A204.1 (cell line): Measurements from ENCODE around the gene WDR88.
"Not testable (repeated sequence)": the region's sequence is repeated elsewhere in the genome, so short reads cannot be mapped to it uniquely, and the experiment has no call there.

Source experiments
- FAIRE-seq: peaks from 2 replicates; lab custom pipeline; 2012; peaks lifted over from hg19 to GRCh38; lab: Jason Lieb, UNC

The WDR88 gene

GRCh38 chr19:33212436-33213172 lies 80.7 kb downstream of the WDR88 start:
- FAIRE-seq = no peak

GRCh38 chr19:33214596-33214995 lies 82.7 kb downstream of the WDR88 start:
- no peak for FAIRE-seq

GRCh38 chr19:33215438-33216197 lies 83.7 kb downstream of the WDR88 start:
- FAIRE-seq = no peak

- FAIRE-seq = no peak
These were observed 84.4 kb downstream of the WDR88 start for GRCh38 chr19:33216198-33216830.

GRCh38 chr19:33217881-33218280 lies 86.0 kb downstream of the WDR88 start:
- no peak for FAIRE-seq

GRCh38 chr19:33219261-33219815 lies 87.4 kb downstream of the WDR88 start:
- no peak for FAIRE-seq

- no peak for FAIRE-seq
These were observed 88.2 kb downstream of the WDR88 start for GRCh38 chr19:33220115-33220514.

GRCh38 chr19:33220735-33221134 lies 88.8 kb downstream of the WDR88 start:
- no peak for FAIRE-seq

- no peak for FAIRE-seq
These were observed 89.7 kb downstream of the WDR88 start for GRCh38 chr19:33221638-33222037.

GRCh38 chr19:33222255-33222654 lies 90.3 kb downstream of the WDR88 start:
- FAIRE-seq = not testable (repeated sequence)

GRCh38 chr19:33224694-33225457 lies 93.0 kb downstream of the WDR88 start:
- no peak for FAIRE-seq
